Thyroid gland (tissue), 4 donors: Measurements from ENCODE around the gene MAGEA1. TPM values are rescaled to one million over a fixed set of nuclear protein-coding genes. Genes with fewer than 3 reads are reported as not detected.

Experiments used
- DNase-seq, 2 donors: peaks; one replicate each; pipeline ENCODE4 v3.0.0-alpha.2; 2019
- H3K27ac ChIP-seq, 3 donors: fragments of 200-600 bp; sonication (generic); 1 replicate in 2 of 3; 2 replicates in 1 of 3; pipeline ENCODE4 v1.5.1; 2016 to 2019; ENCODE audit warnings: mild to moderate bottlenecking in 1 of 3, moderate library complexity in 1 of 3
- H3K27me3 ChIP-seq: fragments of 200-600 bp; sonication (generic); one replicate; pipeline ENCODE4 v1.5.1; 2019
- H3K36me3 ChIP-seq, 2 donors: fragments of 200-600 bp; sonication (generic); one replicate each; pipeline ENCODE4 v1.5.1; 2016 to 2019
- H3K4me1 ChIP-seq, 2 donors: fragments of 200-600 bp; sonication (generic); one replicate each; pipeline ENCODE4 v1.5.1; 2017 to 2019
- H3K4me3 ChIP-seq, 3 donors: fragments of 200-600 bp; sonication (generic); replicated peaks in 1 of 3; 1 replicate in 2 of 3; 2 replicates in 1 of 3; pipeline ENCODE4 v1.5.1; 2016; ENCODE audit warnings: mild to moderate bottlenecking in 1 of 3
- H3K9me3 ChIP-seq: fragments of 200-600 bp; sonication (generic); one replicate; pipeline ENCODE4 v1.5.1; 2017
- POLR2A ChIP-seq, 2 donors: fragments of 450-650 bp; IDR thresholded peaks; one replicate each; pipeline ENCODE4 v1.6.1; 2017; ENCODE audit warnings: antibody characterized with exemption in 2 of 2, mild to moderate bottlenecking in 2 of 2, moderate library complexity in 1 of 2
- WGBS, 2 donors: methylation state at CpG; one replicate each; pipeline ENCODE4 v1.1.5; 2017; 5-methylcytosine and 5-hydroxymethylcytosine counted together
- intact Hi-C: fragments of 100-400 bp; cut with DNase I; formaldehyde crosslinking; loops from one replicate; pipeline ENCODE4 v1.15.1; 2023
- total RNA-seq, 4 donors: library from RNA; depleted of rRNA; stranded (reverse); fragments of >200 nt; gene quantifications; one replicate each; pipeline ENCODE4 v1.2.3, GENCODE V29; 2016
- TF ChIP-seq, protein P1 (sequence below), 6 experiments: fragments of 200-600 bp in 3 of 6; fragments of 450-650 bp in 3 of 6; sonication (generic) in 3 of 6; IDR thresholded peaks; one replicate each; pipeline ENCODE4 v1.5.1; 2016 to 2019; ENCODE audit warnings: antibody characterized with exemption in 6 of 6, mild to moderate bottlenecking in 2 of 6, inconsistent platforms in 1 of 6, moderate library complexity in 1 of 6

The MAGEA1 gene
- total RNA-seq, 4 donors from 2014 or later, result not detected

DNA sequence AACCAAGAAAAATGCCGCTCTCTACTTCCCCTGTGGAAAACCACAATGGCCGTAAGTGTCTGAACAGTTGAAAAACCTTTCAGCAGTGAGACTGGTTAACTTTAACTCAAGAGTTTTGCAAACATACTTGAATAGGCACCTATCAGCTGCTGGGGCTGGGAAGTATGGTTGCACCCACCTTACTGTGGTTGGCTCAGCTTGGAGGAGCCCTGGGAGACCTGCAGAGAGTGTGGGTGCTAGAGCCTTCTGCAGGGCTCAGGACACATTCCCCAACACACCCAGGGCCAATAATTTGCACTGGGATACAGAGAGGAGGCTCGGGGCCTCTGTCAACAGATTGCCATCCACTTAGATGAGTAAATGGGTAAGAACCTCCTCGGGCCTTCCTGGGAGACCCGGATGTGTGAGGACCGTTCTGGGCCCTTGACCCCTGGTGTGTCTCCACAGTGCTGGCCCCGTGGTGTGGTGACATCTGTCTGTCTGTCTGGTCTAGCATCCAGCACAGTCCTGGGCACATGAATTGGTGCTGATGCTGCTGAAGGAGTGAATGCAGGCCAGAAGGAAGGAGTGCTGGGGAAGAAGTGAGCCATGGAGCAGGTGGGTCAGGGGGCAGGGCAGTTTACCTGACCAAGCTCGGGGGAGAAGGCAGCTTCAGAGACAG lies 46.5 kb downstream of the MAGEA1 start:
- no peak overlapping the region for H3K4me3 ChIP-seq
- DNase-seq, result no peak
- H3K27ac ChIP-seq, result no peak overlapping the region
- no peaks in the 10 kb centered on the region for H3K27me3 ChIP-seq
- H3K36me3 ChIP-seq, result no peaks in the 10 kb centered on the region
- H3K9me3 ChIP-seq, result no peaks in the 10 kb centered on the region
- intact Hi-C loops, result no loop called here
- WGBS, 2 donors, result 87 to 93% methylated on average over 3 to 4 of the region's 8 CpGs
- no peak for TF ChIP-seq POLR2A (IDR thresholded peaks at IDR 0.05)
- TF ChIP-seq, protein P1, sequence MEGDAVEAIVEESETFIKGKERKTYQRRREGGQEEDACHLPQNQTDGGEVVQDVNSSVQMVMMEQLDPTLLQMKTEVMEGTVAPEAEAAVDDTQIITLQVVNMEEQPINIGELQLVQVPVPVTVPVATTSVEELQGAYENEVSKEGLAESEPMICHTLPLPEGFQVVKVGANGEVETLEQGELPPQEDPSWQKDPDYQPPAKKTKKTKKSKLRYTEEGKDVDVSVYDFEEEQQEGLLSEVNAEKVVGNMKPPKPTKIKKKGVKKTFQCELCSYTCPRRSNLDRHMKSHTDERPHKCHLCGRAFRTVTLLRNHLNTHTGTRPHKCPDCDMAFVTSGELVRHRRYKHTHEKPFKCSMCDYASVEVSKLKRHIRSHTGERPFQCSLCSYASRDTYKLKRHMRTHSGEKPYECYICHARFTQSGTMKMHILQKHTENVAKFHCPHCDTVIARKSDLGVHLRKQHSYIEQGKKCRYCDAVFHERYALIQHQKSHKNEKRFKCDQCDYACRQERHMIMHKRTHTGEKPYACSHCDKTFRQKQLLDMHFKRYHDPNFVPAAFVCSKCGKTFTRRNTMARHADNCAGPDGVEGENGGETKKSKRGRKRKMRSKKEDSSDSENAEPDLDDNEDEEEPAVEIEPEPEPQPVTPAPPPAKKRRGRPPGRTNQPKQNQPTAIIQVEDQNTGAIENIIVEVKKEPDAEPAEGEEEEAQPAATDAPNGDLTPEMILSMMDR (IDR thresholded peaks at IDR 0.05), result no peak
- no peaks in the 10 kb centered on the region for H3K4me1 ChIP-seq

DNA sequence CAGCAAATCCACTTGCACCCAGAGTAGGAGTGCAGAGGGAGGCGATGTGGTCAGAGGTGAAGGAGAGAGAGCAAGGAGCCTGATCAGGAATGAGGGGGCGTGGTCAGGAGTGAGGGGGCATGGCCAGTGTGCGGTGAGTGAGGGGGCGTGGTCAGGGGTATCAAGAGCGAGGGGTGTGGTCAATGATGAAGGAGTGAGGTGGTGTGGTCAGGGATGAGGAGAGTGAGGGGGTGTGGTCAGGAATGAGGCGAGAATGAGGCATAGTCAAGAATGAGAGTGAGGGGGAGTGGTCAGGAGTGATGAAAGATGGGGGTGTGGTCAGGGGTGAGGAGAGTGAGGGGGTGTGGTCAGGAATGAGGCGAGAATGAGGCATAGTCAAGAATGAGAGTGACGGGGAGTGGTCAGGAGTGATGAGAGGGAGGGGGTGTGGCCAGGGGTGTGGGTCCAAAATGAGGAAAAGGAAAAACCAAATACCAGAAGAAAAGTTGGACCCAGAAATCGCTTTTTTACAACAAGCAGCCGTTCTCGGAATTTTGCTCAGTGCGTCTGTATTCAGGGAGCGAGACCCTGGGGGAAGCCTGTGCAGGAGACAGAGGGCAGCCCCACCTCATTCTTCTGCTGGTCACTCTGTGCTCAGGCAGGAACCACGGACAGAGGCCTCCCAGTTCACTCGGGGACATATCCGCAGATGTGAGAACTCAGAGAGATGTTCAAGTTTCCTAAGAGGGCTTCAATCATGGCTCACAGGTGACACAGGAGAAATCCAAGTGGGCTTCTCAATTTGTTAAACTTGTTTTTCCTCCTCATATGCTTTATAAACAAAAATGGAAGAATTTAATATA lies 47.5 kb downstream of the MAGEA1 start:
- Histone ChIP-seq H3K36me3 (no peaks in the 10 kb centered on the region), H3K9me3 (no peaks in the 10 kb centered on the region), H3K4me1 (no peaks in the 10 kb centered on the region), H3K4me3 (no peak overlapping the region), H3K27me3 (no peaks in the 10 kb centered on the region), H3K27ac (no peak overlapping the region)
- intact Hi-C loops, result no loop called here
- TF ChIP-seq POLR2A (IDR thresholded peaks at IDR 0.05), result no peak
- TF ChIP-seq, protein P1 (IDR thresholded peaks at IDR 0.05), result no peak
- DNase-seq, result peak; percentile 1 to 6
- 12 to 20% methylated on average over 16 of the region's 16 CpGs for WGBS, 2 donors

Other genes starting within 250 kb of the MAGEA1 start
- gene PNMA5, start 185.2 kb upstream of the MAGEA1 start, total RNA-seq, result not detected
- 1 to 10 TPM in 3 of 4 donors, under 1 TPM in 1; 0.29 to 2.3 (median 1.6) TPM for gene PNMA3, start 122.8 kb upstream of the MAGEA1 start, total RNA-seq
- gene PNMA6A, start 106.8 kb upstream of the MAGEA1 start, total RNA-seq, result 1 to 10 TPM; 2.3 to 4.9 (median 4.4) TPM
- gene PNMA6F, start 142.5 kb downstream of the MAGEA1 start, total RNA-seq, result not detected
- 10 to 100 TPM in 3 of 4 donors, 1 to 10 TPM in 1; 8.2 to 16.4 (median 12.1) TPM for gene ZNF275, start 154.9 kb downstream of the MAGEA1 start, total RNA-seq
- gene PNMA6E, start 222.1 kb downstream of the MAGEA1 start, total RNA-seq, result not detected
- gene ZFP92, start 232.2 kb downstream of the MAGEA1 start, total RNA-seq, result 1 to 10 TPM; 1.1 to 1.8 (median 1.4) TPM